PFSK-1 (cell line): ENCODE data around the gene UMOD.

Experiments used
- POLR2AphosphoS5 ChIP-seq: IDR thresholded peaks from 2 replicates; pipeline ENCODE4 v1.6.1; 2012; ENCODE audit warnings: low read depth, mild to moderate bottlenecking, control low read depth, low read length, moderate library complexity
- REST ChIP-seq, 2 experiments: IDR thresholded peaks; 2 replicates each; pipeline versions ENCODE4 v1.6.1 to v1.8.0; 2011 to 2012; ENCODE audit warnings: low read depth in 2 of 2, low read length in 2 of 2, control low read depth in 1 of 2, inconsistent platforms in 1 of 2, mild to moderate bottlenecking in 1 of 2, moderate library complexity in 1 of 2; ENCODE audit not compliant: insufficient read depth in 1 of 2
- SIN3A ChIP-seq: IDR thresholded peaks from 2 replicates; pipeline ENCODE4 v1.6.1; 2012; ENCODE audit warnings: mild to moderate bottlenecking, low read length, moderate library complexity, borderline replicate concordance; ENCODE audit not compliant: insufficient read depth
- TAF1 ChIP-seq: IDR thresholded peaks from 2 replicates; pipeline ENCODE4 v1.6.1; 2012; ENCODE audit warnings: low read length, control low read depth, borderline replicate concordance; ENCODE audit not compliant: insufficient read depth

GRCh38 chr16:20315764-20316163, 36.8 kb downstream of the UMOD start:
- TF ChIP-seq TAF1 (no peak), POLR2AphosphoS5 (no peak), REST (IDR thresholded peaks at IDR 0.05; ENCODE audit: insufficient read depth in 1 of 2, low read depth in 2 of 2, low read length in 2 of 2) (no peak), SIN3A (no peak)
